Nucleus accumbens (tissue), 56 donors: Measurements from ENCODE around the gene PNMA3.
"Not testable (repeated sequence)": the region's sequence is repeated elsewhere in the genome, so short reads cannot be mapped to it uniquely, and the experiment has no call there.

Experiments used
- DNase-seq, 56 donors: peaks; one replicate each; lab custom pipeline; 2025; lab: John Stamatoyannopoulos, UW

Gene PNMA3

GRCh38 chrX:153055871-153056749 lies at the start of gene PNMA3:
TSS of gene PNMA3 (plus strand) at chrX:153056470. CDS start at chrX:153057056, 586 bp downstream.
- DNase-seq, result peak in 7 of 56 donors; percentile 2 to 26 (median 12)

- DNase-seq, result not testable (repeated sequence)
Measured at GRCh38 chrX:153017174-153017573, 39.1 kb upstream of the PNMA3 start.

- DNase-seq, result no peak
Measured at GRCh38 chrX:153019166-153019565, 37.1 kb upstream of the PNMA3 start.

GRCh38 chrX:153026501-153026900 lies 29.8 kb upstream of the PNMA3 start:
- DNase-seq, result not testable (repeated sequence)

- DNase-seq, result not testable (repeated sequence)
Measured at GRCh38 chrX:153028487-153028886, 27.8 kb upstream of the PNMA3 start.

- no peak for DNase-seq
Measured at GRCh38 chrX:153029162-153029561, 27.1 kb upstream of the PNMA3 start.

GRCh38 chrX:153029875-153030274 lies 26.4 kb upstream of the PNMA3 start:
- no peak for DNase-seq

GRCh38 chrX:153030801-153031200 lies 25.5 kb upstream of the PNMA3 start:
- DNase-seq, result no peak

GRCh38 chrX:153032397-153033118 lies 23.7 kb upstream of the PNMA3 start:
- peak in 47 of 56 donors; percentile 4 to 76 (median 40) for DNase-seq

- DNase-seq, result no peak
Measured at GRCh38 chrX:153049093-153049492, 7.2 kb upstream of the PNMA3 start.

GRCh38 chrX:153052534-153052933 lies 3.7 kb upstream of the PNMA3 start:
- no peak for DNase-seq

GRCh38 chrX:153057281-153057680 lies 1.0 kb downstream of the PNMA3 start:
- DNase-seq, result no peak

GRCh38 chrX:153059191-153060094 lies 3.2 kb downstream of the PNMA3 start:
- DNase-seq, result no peak

- no peak for DNase-seq
Measured at GRCh38 chrX:153060095-153060445, 3.8 kb downstream of the PNMA3 start.

- no peak for DNase-seq
Measured at GRCh38 chrX:153061732-153062131, 5.5 kb downstream of the PNMA3 start.

GRCh38 chrX:153063315-153063714 lies 7.0 kb downstream of the PNMA3 start:
- DNase-seq, result no peak

- DNase-seq, result no peak
Measured at GRCh38 chrX:153064061-153064460, 7.8 kb downstream of the PNMA3 start.

- no peak for DNase-seq
Measured at GRCh38 chrX:153065389-153065788, 9.1 kb downstream of the PNMA3 start.

- DNase-seq, result not testable (repeated sequence)
Measured at GRCh38 chrX:153066402-153066801, 10.1 kb downstream of the PNMA3 start.

GRCh38 chrX:153071909-153072583 lies 15.8 kb downstream of the PNMA3 start, which contains the start of gene PNMA6A:
TSS of gene PNMA6A (plus strand) at chrX:153072454. CDS start at chrX:153073063, 609 bp downstream.
- not testable (repeated sequence) for DNase-seq
